Uterine smooth muscle cell (primary cell): Measurements from ENCODE around the gene SETBP1. TPM values are rescaled to one million over a fixed set of nuclear protein-coding genes. Genes with fewer than 3 reads are reported as not detected.

Experiments
- total RNA-seq: library from RNA; depleted of rRNA; stranded (reverse); fragments of >200 nt; gene quantifications from 2 replicates; pipeline ENCODE4 v1.2.3, GENCODE V29; 2014

SETBP1 gene
- total RNA-seq = 2.2 and 3.2 TPM in 2 replicates

DNA sequence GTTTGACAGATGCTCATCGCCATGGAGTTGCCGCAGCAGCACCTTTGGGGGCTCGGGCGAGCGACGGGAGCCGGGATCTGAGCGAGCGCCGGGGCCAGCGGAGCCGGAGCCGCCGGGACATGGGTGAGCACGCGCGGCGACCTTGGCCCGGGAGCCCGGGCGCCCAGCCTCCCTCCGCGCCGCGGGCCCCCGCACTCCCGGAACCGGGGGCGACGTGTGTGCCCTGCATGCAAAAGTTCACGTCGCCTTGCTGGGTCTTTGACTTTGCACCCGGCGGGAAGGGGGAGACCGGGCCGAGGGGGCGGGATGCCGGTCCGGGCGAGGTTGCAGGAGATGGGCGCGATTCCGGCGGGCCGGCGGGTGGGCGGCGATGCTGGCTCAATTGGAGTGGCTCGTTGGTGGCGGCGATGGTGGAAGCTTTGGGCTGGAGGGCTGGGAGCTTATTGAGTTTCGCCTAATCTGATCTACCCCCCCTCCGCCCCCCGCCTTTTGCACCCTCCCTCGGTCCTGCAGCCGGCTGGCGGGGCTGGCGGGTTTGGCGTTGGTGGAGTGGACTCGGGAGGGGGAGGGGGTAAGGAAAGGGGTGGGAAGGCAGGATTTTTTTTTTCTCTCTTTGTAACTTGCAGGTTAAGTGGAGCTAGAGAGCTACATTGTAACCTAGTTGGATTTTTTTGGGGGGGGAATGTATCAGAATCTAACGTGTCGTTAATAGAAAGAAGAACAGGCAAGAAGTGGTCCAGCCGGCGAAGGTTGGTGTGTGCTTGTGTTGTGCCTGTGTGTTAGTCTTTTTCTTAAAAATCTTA is at the start of gene SETBP1:
Gene SETBP1, plus strand, starts transcription at position 616 of the 803 bp plus-strand sequence. CDS start 20,459 bp downstream, outside the sequence.

